Measurements from ENCODE around the gene ZNF808.
"Not testable (repeated sequence)": the region's sequence is repeated elsewhere in the genome, so short reads cannot be mapped to it uniquely, and the experiment has no call there.

The ZNF808 gene

GRCh38 chr19:52536448-52536800 is 9.0 kb downstream of the ZNF808 start:
- peak; percentile 63 for DNase-seq

- DNase-seq, result not testable (repeated sequence)
Measured at GRCh38 chr19:52538815-52539214, 11.3 kb downstream of the ZNF808 start.

GRCh38 chr19:52541176-52541575 is 13.7 kb downstream of the ZNF808 start:
- DNase-seq, result not testable (repeated sequence)

GRCh38 chr19:52541608-52542007 is 14.1 kb downstream of the ZNF808 start:
- no peak for DNase-seq

- not testable (repeated sequence) for DNase-seq
Measured at GRCh38 chr19:52542541-52542940, 15.1 kb downstream of the ZNF808 start.

GRCh38 chr19:52542984-52543664 is 15.7 kb downstream of the ZNF808 start:
- no peak for DNase-seq

GRCh38 chr19:52554216-52554971 is 26.9 kb downstream of the ZNF808 start:
- peak; percentile 9 for DNase-seq

GRCh38 chr19:52557231-52557995 is 29.9 kb downstream of the ZNF808 start:
- no peak for DNase-seq

- DNase-seq, result not testable (repeated sequence)
Measured at GRCh38 chr19:52558732-52559445, 31.4 kb downstream of the ZNF808 start.

- not testable (repeated sequence) for DNase-seq
Measured at GRCh38 chr19:52561611-52562010, 34.1 kb downstream of the ZNF808 start.

- DNase-seq, result no peak
Measured at GRCh38 chr19:52566121-52566520, 38.7 kb downstream of the ZNF808 start.

- DNase-seq, result no peak
Measured at GRCh38 chr19:52566588-52566987, 39.1 kb downstream of the ZNF808 start.

- DNase-seq, result no peak
Measured at GRCh38 chr19:52567921-52568320, 40.5 kb downstream of the ZNF808 start.

GRCh38 chr19:52569638-52569999 is 42.2 kb downstream of the ZNF808 start:
- not testable (repeated sequence) for DNase-seq

GRCh38 chr19:52570000-52570861 is 42.8 kb downstream of the ZNF808 start, which contains the start of gene ZNF701:
ZNF701 (plus strand) TSS chr19:52570287; CDS start chr19:52574148, 3,861 bp downstream.
- DNase-seq, result peak; percentile 98

GRCh38 chr19:52584736-52585440 is 57.4 kb downstream of the ZNF808 start:
- no peak for DNase-seq

- no peak for DNase-seq
Measured at GRCh38 chr19:52585604-52586003, 58.1 kb downstream of the ZNF808 start.

- DNase-seq, result peak; percentile 19
Measured at GRCh38 chr19:52590728-52591127, 63.3 kb downstream of the ZNF808 start.

GRCh38 chr19:52592301-52592700 is 64.8 kb downstream of the ZNF808 start:
- no peak for DNase-seq

- not testable (repeated sequence) for DNase-seq
Measured at GRCh38 chr19:52593441-52593840, 66.0 kb downstream of the ZNF808 start.

- DNase-seq, result no peak
Measured at GRCh38 chr19:52599241-52599640, 71.8 kb downstream of the ZNF808 start.

Data from OCI-M1 (cell line).